GM12878 (cell line): ENCODE measurements around the gene GPSM1. TPM values are rescaled to one million over a fixed set of nuclear protein-coding genes. Genes with fewer than 3 reads are reported as not detected.

Experiments used
- ATAC-seq: fragments of 200-7000 bp; cut with Tn5 transposase; 3 replicates; pipeline ENCODE4 v1.9.1; 2020; ENCODE audit warnings: mild to moderate bottlenecking, moderate library complexity
- BruUV-seq: library from RNA; stranded (reverse); fragments of 400-500 nt; replicated peaks from 2 replicates; lab custom pipeline; 2021; lab: Mats Ljungman, UMichigan
- CTCF ChIA-PET: fragments of 300-600 bp; sonication (Branson Sonifier 250); formaldehyde crosslinking; extraction: SDS; loops from one replicate; lab custom pipeline; 2021; ENCODE audit warnings: inconsistent platforms; lab: Yijun Ruan, JAX
- POLR2A ChIA-PET: fragments of 350-600 bp; formaldehyde crosslinking; extraction: SDS; loops from one replicate; lab custom pipeline; 2021; ENCODE audit warnings: inconsistent platforms; lab: Charles Lee
- RAD21 ChIA-PET: fragments of 300-600 bp; sonication (Branson Sonifier 250); formaldehyde crosslinking; loops from one replicate; lab custom pipeline; 2023; ENCODE audit warnings: antibody characterized with exemption; ENCODE audit not compliant: unreplicated experiment; lab: Charles Lee
- SMC1A ChIA-PET: fragments of 300-600 bp; sonication (Branson Sonifier 250); formaldehyde crosslinking; loops from one replicate; lab custom pipeline; 2023; ENCODE audit not compliant: unreplicated experiment, uncharacterized antibody; lab: Charles Lee
- DNase-seq: peaks from one replicate; pipeline ENCODE4 v3.0.0-alpha.2; 2011; ENCODE audit warnings: low read depth, low spot score
- FAIRE-seq: peaks from 3 replicates; lab custom pipeline; 2011; peaks lifted over from hg19 to GRCh38; lab: Jason Lieb, UNC
- H2AFZ ChIP-seq: 2 replicates; pipeline ENCODE4 v1.6.0; 2011; ENCODE audit warnings: low read depth, low read length, control low read depth; ENCODE audit not compliant: control insufficient read depth
- H3K27ac ChIP-seq: 2 replicates; pipeline ENCODE4 v1.5.1; 2011; ENCODE audit warnings: control low read depth; ENCODE audit not compliant: control insufficient read depth, insufficient read depth
- H3K27me3 ChIP-seq, 2 experiments: replicated peaks in 1 of 2; 2 replicates each; pipeline versions ENCODE4 v1.6.0 to v1.6.1; 2011; ENCODE audit warnings: low read length in 1 of 2; ENCODE audit not compliant: control insufficient read depth in 2 of 2, insufficient read depth in 2 of 2
- H3K36me3 ChIP-seq, 2 experiments: 2 replicates each; pipeline ENCODE4 v1.5.1; 2011; ENCODE audit warnings: low read length in 1 of 2; ENCODE audit not compliant: control insufficient read depth in 2 of 2, insufficient read depth in 2 of 2
- H3K4me1 ChIP-seq: 2 replicates; pipeline ENCODE4 v1.6.1; 2011; ENCODE audit warnings: mild to moderate bottlenecking, low read length, moderate library complexity, mixed read lengths; ENCODE audit not compliant: control insufficient read depth, insufficient read depth
- H3K4me2 ChIP-seq: 2 replicates; pipeline ENCODE4 v1.6.0; 2011; ENCODE audit warnings: control low read depth; ENCODE audit not compliant: control insufficient read depth, insufficient read depth
- H3K4me3 ChIP-seq: fragments of 200-600 bp; sonication (generic); 2 replicates; pipeline ENCODE4 v1.5.1; 2016
- H3K79me2 ChIP-seq: 2 replicates; pipeline ENCODE4 v1.6.0; 2011; ENCODE audit warnings: low read length; ENCODE audit not compliant: control insufficient read depth, insufficient read depth
- H3K9ac ChIP-seq: 2 replicates; pipeline ENCODE4 v1.8.0; 2011; ENCODE audit warnings: low read length, control low read depth, mixed read lengths; ENCODE audit not compliant: control insufficient read depth, insufficient read depth
- H3K9me3 ChIP-seq: replicated peaks from 3 replicates; pipeline ENCODE4 v1.5.1; 2011; ENCODE audit warnings: mild to moderate bottlenecking, low read length; ENCODE audit not compliant: control insufficient read depth, insufficient read depth
- H4K20me1 ChIP-seq: 2 replicates; pipeline ENCODE4 v1.6.0; 2011; ENCODE audit not compliant: control insufficient read depth, insufficient read depth
- NR2C2 ChIP-seq: IDR thresholded peaks from 2 replicates; pipeline ENCODE4 v1.6.1; 2011; ENCODE audit warnings: borderline replicate concordance, low read depth; ENCODE audit not compliant: control insufficient read depth, insufficient read length
- POLR2A ChIP-seq: IDR thresholded peaks from 2 replicates; pipeline ENCODE4 v1.6.1; 2011; ENCODE audit warnings: low read depth, mild to moderate bottlenecking, low read length
- POU2F2 ChIP-seq: IDR thresholded peaks from 3 replicates; pipeline ENCODE4 v1.6.1; 2011; ENCODE audit warnings: low read depth, mild to moderate bottlenecking, low read length, borderline replicate concordance
- SMARCA5 ChIP-seq: fragments of 450-650 bp; IDR thresholded peaks from 2 replicates; pipeline ENCODE4 v1.6.1; 2017; ENCODE audit warnings: mild to moderate bottlenecking
- TAF1 ChIP-seq: IDR thresholded peaks from 2 replicates; pipeline ENCODE4 v1.6.1; 2011; ENCODE audit warnings: mild to moderate bottlenecking, low read depth, low read length, borderline replicate concordance
- TCF12 ChIP-seq: IDR thresholded peaks from 2 replicates; pipeline ENCODE4 v1.6.1; 2011; ENCODE audit warnings: low read depth, mild to moderate bottlenecking, low read length
- ZZZ3 ChIP-seq: IDR thresholded peaks from 2 replicates; pipeline ENCODE4 v1.6.1; 2011; ENCODE audit warnings: low read depth; ENCODE audit not compliant: control insufficient read depth, insufficient read length
- WGBS: methylation state at CpG from one replicate; pipeline ENCODE4 v1.1.6; 2016; ENCODE audit warnings: low lambda C conversion rate; ENCODE audit not compliant: insufficient replicate concordance, insufficient coverage; ENCODE audit errors: missing lambda C conversion rate; 5-methylcytosine and 5-hydroxymethylcytosine counted together
- in situ Hi-C: fragments of 300-500 bp; cut with MboI; formaldehyde crosslinking; loops from 9 replicates; pipeline ENCODE4 v1.14.3; 2018; ENCODE audit warnings: mixed read lengths
- intact Hi-C: fragments of 100-400 bp; cut with micrococcal nuclease; formaldehyde crosslinking; loops from one replicate; pipeline ENCODE4 v1.14.2; 2022; ENCODE audit not compliant: unreplicated experiment
- polyA plus RNA-seq, 11 experiments: library from polyadenylated mRNA; depleted of rRNA in 4 of 11; unstranded in 6 of 11; stranded (reverse) in 5 of 11; fragments of >200 nt; fragmentation: Nextera tagmentation in 4 of 11; fragmentation: Illumina TruSeq in 1 of 11; extraction: Ambion mirVana in 4 of 11; extraction: Trizol in 1 of 11; gene quantifications; 1 replicate in 1 of 11; 2 replicates in 10 of 11; pipeline versions ENCODE4 v1.2.1 to v1.2.3, GENCODE V29; 2011 to 2016; ENCODE audit warnings: inconsistent platforms in 2 of 11, missing spikeins in 2 of 11, low read depth in 1 of 11
- total RNA-seq, 4 experiments: library from RNA; depleted of rRNA in 3 of 4; stranded (reverse); fragments of >200 nt in 3 of 4; fragmentation: Illumina TruSeq in 1 of 4; extraction: Trizol in 1 of 4; gene quantifications; 2 replicates each; pipeline versions ENCODE4 v1.2.1 to v1.2.3, GENCODE V29; 2013 to 2021

The GPSM1 gene
- total and polyA plus RNA-seq, 10 of the 15 experiments (the other 5 are each of a cell fraction or from before 2014, with no cell fraction given) = 0.04 to 0.10 (median 0.10) TPM; not detected in 7

DNA sequence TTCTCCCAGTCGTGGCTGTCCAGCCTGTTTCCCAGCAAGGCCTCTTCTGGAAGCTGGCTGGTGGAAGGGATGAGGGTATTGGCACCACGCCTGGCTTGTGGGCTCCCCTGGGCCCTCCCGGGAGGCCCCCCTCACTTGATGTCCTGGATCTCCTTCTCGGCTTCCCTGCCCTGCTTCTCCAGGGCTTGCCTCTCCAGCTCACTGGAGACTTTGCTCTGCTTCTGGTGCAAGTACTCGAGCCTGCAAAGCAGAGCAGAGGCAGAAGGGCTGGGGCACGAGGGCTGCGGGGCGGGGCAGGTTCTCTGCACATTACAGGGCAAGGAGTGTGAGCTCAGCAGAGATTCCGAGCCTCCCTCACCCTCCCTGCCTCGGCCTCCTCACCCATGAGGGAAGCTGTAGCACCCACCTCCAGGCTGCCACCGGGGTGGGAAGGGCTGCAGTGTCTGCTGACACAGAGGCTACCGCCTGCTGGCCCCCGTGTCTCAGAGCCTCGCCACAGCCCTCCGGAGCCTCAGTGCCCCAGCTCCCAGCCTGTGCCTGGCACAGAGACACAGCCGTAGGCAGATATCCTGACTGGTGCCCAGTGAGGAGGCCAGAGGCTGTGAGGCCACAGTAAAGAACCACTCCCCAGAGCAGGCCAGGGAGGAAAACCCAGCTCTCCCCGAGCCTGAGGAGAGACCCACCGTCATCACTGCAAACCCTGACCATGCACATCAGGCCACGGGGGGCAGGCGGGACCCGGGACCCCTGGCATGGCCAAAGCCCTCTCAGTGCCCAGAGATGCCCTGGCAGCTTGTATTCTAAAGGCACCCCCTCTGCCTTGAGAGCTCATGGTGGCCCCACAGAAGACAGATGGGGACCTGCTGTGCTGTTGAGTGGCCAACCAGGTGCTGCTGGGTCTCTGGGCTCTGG, 65.5 kb downstream of the GPSM1 start:
- no peak overlapping the region for H3K4me3 ChIP-seq
- H3K79me2 ChIP-seq = peaks cover 2% of the 10 kb centered on the region; the same call in 1 of the 2 replicates
- no peak overlapping the region for H3K4me2 ChIP-seq
- H3K27ac ChIP-seq = no peak overlapping the region
- BruUV-seq = no TSS peak
- FAIRE-seq (no peak), DNase-seq (no peak), ATAC-seq (no peak; the same call in 2 of the 3 replicates)
- 93% methylated on average over 21 of the region's 21 CpGs for WGBS
- TF ChIP-seq SMARCA5 (no peak), POLR2A (peak; percentile 51; the same call in 1 of the 2 replicates)
- no peaks in the 10 kb centered on the region for H3K4me1 ChIP-seq
- H2AFZ ChIP-seq = no peak overlapping the region
- H3K27me3 ChIP-seq = no peaks in the 10 kb centered on the region
- in situ Hi-C loops (no loop called here), intact Hi-C loops (no loop called here)
- H3K36me3 ChIP-seq = peaks cover 30 to 41% of the 10 kb centered on the region in 2 experiments
- ChIA-PET POLR2A (no interaction called here), RAD21 (no interaction called here), CTCF (no interaction called here), SMC1A (no interaction called here)
- no peaks in the 10 kb centered on the region for H3K9me3 ChIP-seq
- H4K20me1 ChIP-seq = no peaks in the 10 kb centered on the region
- no peak overlapping the region for H3K9ac ChIP-seq

GRCh38 chr9:136393531-136393930, 66.2 kb downstream of the GPSM1 start:
- in situ Hi-C loops (no loop called here), intact Hi-C loops (no loop called here)
- H3K4me3 ChIP-seq = no peak overlapping the region
- no peak overlapping the region for H3K4me2 ChIP-seq
- H3K79me2 ChIP-seq = peaks cover 9% of the 10 kb centered on the region
- no peak overlapping the region for H2AFZ ChIP-seq
- no peaks in the 10 kb centered on the region for H4K20me1 ChIP-seq
- no peak for FAIRE-seq
- no peak overlapping the region for H3K9ac ChIP-seq
- TF ChIP-seq TAF1 (no peak), ZZZ3 (no peak), TCF12 (no peak), POU2F2 (no peak), NR2C2 (no peak)
- ChIA-PET CTCF (interaction anchor here (0.6 kb wide), 1 partner anchor 241 kb away, joined by 3 read pairs; no protein-coding TSS in a partner anchor), SMC1A (interaction anchor here (1.1 kb wide), 1 partner anchor 8 kb away, joined by 3 read pairs; no protein-coding TSS in a partner anchor), POLR2A (no interaction called here), RAD21 (no interaction called here)
- 97% methylated on average over 17 of the region's 17 CpGs for WGBS
- peaks cover 27 to 37% of the 10 kb centered on the region in 2 experiments for H3K36me3 ChIP-seq
- H3K4me1 ChIP-seq = peaks cover 2% of the 10 kb centered on the region
- no peak for DNase-seq
- H3K27ac ChIP-seq = no peak overlapping the region
- ATAC-seq = no peak
- no TSS peak for BruUV-seq
- no peaks in the 10 kb centered on the region for H3K9me3 ChIP-seq
- no peaks in the 10 kb centered on the region for H3K27me3 ChIP-seq
